HL-60 (cell line): ENCODE measurements around the gene USP38.

Experiments
- DNase-seq, 2 experiments: peaks; one replicate each; pipeline ENCODE4 v3.0.0-alpha.2; 2010 to 2020; ENCODE audit warnings: low read depth in 1 of 2, low spot score in 1 of 2
- H3K27ac ChIP-seq: fragments of 250-450 bp; sonication (Bioruptor Pico); replicated peaks from 2 replicates; pipeline ENCODE4 v1.5.1; 2020; ENCODE audit warnings: mild to moderate bottlenecking, moderate library complexity
- H3K27me3 ChIP-seq: fragments of 250-450 bp; sonication (Bioruptor Pico); 2 replicates; pipeline ENCODE4 v1.5.1; 2021; ENCODE audit warnings: mild to moderate bottlenecking, moderate library complexity; ENCODE audit not compliant: insufficient read depth, poor library complexity, severe bottlenecking
- H3K4me3 ChIP-seq: replicated peaks from 2 replicates; pipeline ENCODE4 v1.5.1; 2011; ENCODE audit warnings: mild to moderate bottlenecking, control low read depth, low read length; ENCODE audit not compliant: insufficient read depth
- CTCF ChIP-seq: IDR thresholded peaks from one replicate; pipeline ENCODE4 v1.5.1; 2011; ENCODE audit warnings: low read length, control low read depth, inconsistent platforms; ENCODE audit not compliant: insufficient read depth
- GABPA ChIP-seq: IDR thresholded peaks from 2 replicates; pipeline ENCODE4 v1.6.1; 2012; ENCODE audit warnings: low read depth
- POLR2AphosphoS5 ChIP-seq: IDR thresholded peaks from 2 replicates; pipeline ENCODE4 v1.6.1; 2012; ENCODE audit warnings: low read depth
- REST ChIP-seq: IDR thresholded peaks from 2 replicates; pipeline ENCODE4 v1.6.1; 2012; ENCODE audit warnings: low read depth; ENCODE audit not compliant: insufficient replicate concordance
- SPI1 ChIP-seq: IDR thresholded peaks from 2 replicates; pipeline ENCODE4 v1.6.1; 2012; ENCODE audit warnings: low read depth, mild to moderate bottlenecking, borderline replicate concordance

Gene USP38

GRCh38 chr4:143196323-143196722 lies 11.6 kb downstream of the USP38 start:
- Histone ChIP-seq H3K4me3 (no peak overlapping the region), H3K27ac (no peak overlapping the region), H3K27me3 (no peaks in the 10 kb centered on the region)
- no peak for DNase-seq
- TF ChIP-seq REST: no peak
- no peak for TF ChIP-seq POLR2AphosphoS5
- TF ChIP-seq CTCF: no peak
- TF ChIP-seq SPI1: no peak
- TF ChIP-seq GABPA: no peak

GRCh38 chr4:143199503-143199902 lies 14.8 kb downstream of the USP38 start:
- DNase-seq: no peak
- TF ChIP-seq REST (no peak), GABPA (no peak), POLR2AphosphoS5 (no peak), SPI1 (no peak), CTCF (no peak)
- Histone ChIP-seq H3K27me3 (no peaks in the 10 kb centered on the region), H3K27ac (no peak overlapping the region), H3K4me3 (no peak overlapping the region)

GRCh38 chr4:143202824-143203223 lies 18.1 kb downstream of the USP38 start:
- H3K27ac ChIP-seq: no peak overlapping the region
- DNase-seq: no peak
- TF ChIP-seq CTCF: no peak
- no peak overlapping the region for H3K4me3 ChIP-seq
- H3K27me3 ChIP-seq: no peaks in the 10 kb centered on the region

GRCh38 chr4:143203577-143203976 lies 18.9 kb downstream of the USP38 start:
- TF ChIP-seq CTCF: no peak
- TF ChIP-seq POLR2AphosphoS5: no peak
- TF ChIP-seq REST: no peak
- no peak for TF ChIP-seq SPI1
- no peak for TF ChIP-seq GABPA
- H3K4me3 ChIP-seq: no peak overlapping the region

More at GRCh38 chr4:143203577-143203976, 18.9 kb downstream of the USP38 start:
- DNase-seq: no peak
- no peaks in the 10 kb centered on the region for H3K27me3 ChIP-seq
- no peak overlapping the region for H3K27ac ChIP-seq
